Lung (tissue), 12 donors: ENCODE data around the gene PRR9. TPM values are rescaled to one million over a fixed set of nuclear protein-coding genes. Genes with fewer than 3 reads are reported as not detected.

Experiments
- ATAC-seq: fragments of 200-7000 bp; cut with Tn5 transposase; one replicate; pipeline ENCODE4 v1.9.1; 2020; ENCODE audit warnings: moderate number of reproducible peaks; ENCODE audit not compliant: insufficient read depth, low FRiP score
- DNase-seq, 3 donors: peaks; one replicate each; pipeline ENCODE4 v3.0.0-alpha.2; 2013 to 2017
- H3K27ac ChIP-seq, 2 donors: one replicate each; pipeline ENCODE4 v1.5.1; 2013; ENCODE audit warnings: mild to moderate bottlenecking in 2 of 2, moderate library complexity in 2 of 2, control low read depth in 1 of 2, inconsistent platforms in 1 of 2, low read depth in 1 of 2, low read length in 1 of 2
- H3K27me3 ChIP-seq, 3 donors: one replicate each; pipeline ENCODE4 v1.5.1; 2013; ENCODE audit warnings: low read length in 2 of 3; ENCODE audit not compliant: control insufficient read depth in 3 of 3, insufficient read depth in 3 of 3
- H3K36me3 ChIP-seq, 4 donors: one replicate each; pipeline ENCODE4 v1.5.1; 2013; ENCODE audit warnings: low read length in 4 of 4, mild to moderate bottlenecking in 1 of 4, moderate library complexity in 1 of 4; ENCODE audit not compliant: control insufficient read depth in 4 of 4, insufficient read depth in 4 of 4
- H3K4me1 ChIP-seq, 5 donors: one replicate each; pipeline ENCODE4 v1.5.1; 2013; ENCODE audit warnings: low read length in 5 of 5, mild to moderate bottlenecking in 2 of 5, moderate library complexity in 1 of 5; ENCODE audit not compliant: control insufficient read depth in 5 of 5, insufficient read depth in 5 of 5
- H3K4me3 ChIP-seq: one replicate; pipeline ENCODE4 v1.5.1; 2013; ENCODE audit warnings: mild to moderate bottlenecking, control low read depth, moderate library complexity
- H3K9ac ChIP-seq, 2 donors: one replicate each; pipeline ENCODE4 v1.5.1; 2013; ENCODE audit warnings: low read length in 2 of 2, control low read depth in 1 of 2; ENCODE audit not compliant: insufficient read depth in 1 of 2
- H3K9me3 ChIP-seq, 4 donors: one replicate each; pipeline ENCODE4 v1.5.1; 2013; ENCODE audit warnings: low read length in 3 of 4, mild to moderate bottlenecking in 1 of 4, moderate library complexity in 1 of 4; ENCODE audit not compliant: control insufficient read depth in 4 of 4, insufficient read depth in 3 of 4
- CTCF ChIP-seq: IDR thresholded peaks from 2 replicates; pipeline ENCODE4 v1.5.1; 2012; ENCODE audit warnings: mild to moderate bottlenecking; ENCODE audit errors: control extremely low read depth, extremely low read depth
- WGBS, 2 donors: extraction: QIAGEN DNeasy Blood & Tissue Kit; methylation state at CpG; one replicate each; pipeline ENCODE4 v1.1.7; 2013; 5-methylcytosine and 5-hydroxymethylcytosine counted together
- polyA plus RNA-seq, 2 donors: library from polyadenylated mRNA; stranded (reverse); fragments of 200-250 nt; gene quantifications; one replicate each; pipeline ENCODE4 v1.2.1, GENCODE V29; 2013
- total RNA-seq, 2 donors: library from RNA; depleted of rRNA in 1 of 2; stranded (reverse); fragments of >200 nt in 1 of 2; gene quantifications; one replicate each; pipeline ENCODE4 v1.2.1, GENCODE V29; 2014 to 2021
- donor health status: control.
- donor health status: control.
- donor health status: Bipolar disorder and iron deficiency.
- donor health status: healthy.
- donor health status: DM: yes; HTN: yes; CAD: no.

PRR9 gene
- total and polyA plus RNA-seq, 4 donors: 0.22 TPM; not detected in 3

GRCh38 chr1:153246825-153247224, 29.4 kb downstream of the PRR9 start:
- 81 to 82% methylated on average over 2 of the region's 2 CpGs for WGBS, 2 donors
- DNase-seq: no peak
- H3K27ac ChIP-seq: no peak overlapping the region
- no peak overlapping the region for H3K4me3 ChIP-seq
- H3K36me3 ChIP-seq: no peaks in the 10 kb centered on the region
- no peak overlapping the region for H3K9ac ChIP-seq
- peaks cover 0 to 15% (median 5%) of the 10 kb centered on the region in 3 donors for H3K27me3 ChIP-seq
- ATAC-seq: no peak
- H3K4me1 ChIP-seq: no peaks in the 10 kb centered on the region
- peaks cover 0 to 8% (median 0%) of the 10 kb centered on the region in 4 donors for H3K9me3 ChIP-seq
- TF ChIP-seq CTCF: no peak

GRCh38 chr1:153248176-153248879, 30.9 kb downstream of the PRR9 start:
- H3K9ac ChIP-seq: no peak overlapping the region
- H3K4me1 ChIP-seq: no peaks in the 10 kb centered on the region
- no peak for TF ChIP-seq CTCF
- 72 to 77% methylated on average over 5 of the region's 5 CpGs for WGBS, 2 donors
- H3K36me3 ChIP-seq: no peaks in the 10 kb centered on the region
- H3K27ac ChIP-seq: no peak overlapping the region
- H3K9me3 ChIP-seq: peaks cover 0 to 8% (median 0%) of the 10 kb centered on the region in 4 donors
- ATAC-seq (no peak), DNase-seq (no peak)
- no peak overlapping the region for H3K4me3 ChIP-seq
- H3K27me3 ChIP-seq: peaks cover 0 to 15% (median 5%) of the 10 kb centered on the region in 3 donors

- no peak for ATAC-seq
- Histone ChIP-seq H3K36me3 (no peaks in the 10 kb centered on the region), H3K4me1 (no peaks in the 10 kb centered on the region), H3K9me3 (peaks cover 0 to 7% (median 0%) of the 10 kb centered on the region in 4 donors), H3K27me3 (peaks cover 0 to 15% (median 5%) of the 10 kb centered on the region in 3 donors), H3K4me3 (no peak overlapping the region), H3K27ac (no peak overlapping the region), H3K9ac (no peak overlapping the region)
- no peak for TF ChIP-seq CTCF
- 65 to 68% methylated on average over 1 of the region's 1 CpG for WGBS, 2 donors
- no peak for DNase-seq
Observed at GRCh38 chr1:153250166-153250565, 32.8 kb downstream of the PRR9 start.
